IMR-90 (cell line): ENCODE data around the gene NPTN. TPM values are rescaled to one million over a fixed set of nuclear protein-coding genes. Genes with fewer than 3 reads are reported as not detected.

Source experiments
- ATAC-seq: fragments of 200-7000 bp; cut with Tn5 transposase; 2 replicates; pipeline ENCODE4 v1.9.1; 2020; ENCODE audit warnings: low read depth, mild to moderate bottlenecking, moderate library complexity
- BruUV-seq: library from RNA; stranded (reverse); fragments of 400-500 nt; replicated peaks from 2 replicates; lab custom pipeline; 2021; lab: Mats Ljungman, UMichigan
- CTCF ChIA-PET: fragments of 300-600 bp; formaldehyde crosslinking; extraction: SDS; loops from one replicate; lab custom pipeline; 2021; ENCODE audit warnings: antibody characterized with exemption; lab: Yijun Ruan, JAX
- POLR2A ChIA-PET: fragments of 300-600 bp; sonication (Branson Sonifier 250); formaldehyde crosslinking; loops from one replicate; lab custom pipeline; 2022; ENCODE audit warnings: antibody characterized with exemption; ENCODE audit not compliant: unreplicated experiment; lab: Charles Lee
- DNase-seq: peaks from one replicate; pipeline ENCODE4 v3.0.0; 2013
- H2AFZ ChIP-seq: replicated peaks from 2 replicates; pipeline ENCODE3; 2013; ENCODE audit warnings: low read length, mild to moderate bottlenecking; ENCODE audit not compliant: poor library complexity
- H2AK5ac ChIP-seq: 2 replicates; pipeline ENCODE4 v1.6.1; 2013; ENCODE audit warnings: low read depth, low read length, inconsistent platforms
- H2AK9ac ChIP-seq: replicated peaks from 2 replicates; pipeline ENCODE3; 2013; ENCODE audit warnings: mild to moderate bottlenecking, low read depth, low read length, moderate library complexity; ENCODE audit not compliant: poor library complexity
- H2BK120ac ChIP-seq: 2 replicates; pipeline ENCODE4 v1.6.1; 2013; ENCODE audit warnings: low read depth, low read length, inconsistent platforms
- H2BK15ac ChIP-seq: 3 replicates; pipeline ENCODE4 v1.6.1; 2013; ENCODE audit warnings: low read depth, low read length, inconsistent platforms
- H2BK20ac ChIP-seq: 2 replicates; pipeline ENCODE4 v1.6.1; 2013; ENCODE audit warnings: low read depth, mild to moderate bottlenecking, inconsistent platforms, low read length, moderate library complexity
- H2BK5ac ChIP-seq: 2 replicates; pipeline ENCODE4 v1.6.1; 2013; ENCODE audit warnings: mild to moderate bottlenecking, low read depth, low read length, inconsistent platforms; ENCODE audit not compliant: poor library complexity, severe bottlenecking
- H3K14ac ChIP-seq: replicated peaks from 2 replicates; pipeline ENCODE4 v1.6.1; 2013; ENCODE audit warnings: low read depth, low read length, inconsistent platforms
- H3K18ac ChIP-seq: 2 replicates; pipeline ENCODE4 v1.6.1; 2013; ENCODE audit warnings: low read depth, low read length, control low read depth
- H3K23ac ChIP-seq: 2 replicates; pipeline ENCODE4 v1.6.1; 2013; ENCODE audit warnings: low read depth, low read length, inconsistent platforms
- H3K27ac ChIP-seq: 2 replicates; pipeline ENCODE4 v1.5.1; 2013; ENCODE audit warnings: mild to moderate bottlenecking, control low read depth, low read length; ENCODE audit not compliant: insufficient read depth
- H3K27me3 ChIP-seq: 2 replicates; pipeline ENCODE4 v1.6.1; 2013; ENCODE audit warnings: low read length; ENCODE audit not compliant: control insufficient read depth, insufficient read depth
- H3K36me3 ChIP-seq: 2 replicates; pipeline ENCODE4 v1.6.1; 2013; ENCODE audit warnings: low read length, mixed read lengths; ENCODE audit not compliant: control insufficient read depth, insufficient read depth
- H3K4ac ChIP-seq: 2 replicates; pipeline ENCODE4 v1.6.1; 2013; ENCODE audit warnings: low read depth, low read length, inconsistent platforms
- H3K4me1 ChIP-seq: 2 replicates; pipeline ENCODE4 v1.6.1; 2013; ENCODE audit warnings: low read length, mixed read lengths; ENCODE audit not compliant: control insufficient read depth, insufficient read depth
- H3K4me2 ChIP-seq: 2 replicates; pipeline ENCODE4 v1.6.1; 2013; ENCODE audit warnings: low read depth, mild to moderate bottlenecking, control low read depth, low read length, moderate library complexity
- H3K4me3 ChIP-seq: 2 replicates; pipeline ENCODE4 v1.5.1; 2013; ENCODE audit warnings: low read depth, mild to moderate bottlenecking, control low read depth, low read length, moderate library complexity; ENCODE audit not compliant: insufficient read depth
- H3K56ac ChIP-seq: 2 replicates; pipeline ENCODE4 v1.6.1; 2013; ENCODE audit warnings: low read length, inconsistent platforms; ENCODE audit not compliant: insufficient read depth; ENCODE audit errors: extremely low read depth
- H3K79me1 ChIP-seq, 2 experiments: 2 replicates each; pipeline ENCODE4 v1.6.1; 2013; ENCODE audit warnings: low read length in 2 of 2, inconsistent platforms in 1 of 2, low read depth in 1 of 2
- H3K9ac ChIP-seq: 2 replicates; pipeline ENCODE4 v1.6.1; 2013; ENCODE audit warnings: low read depth, low read length, control low read depth
- H3K9me1 ChIP-seq: 2 replicates; pipeline ENCODE4 v1.6.1; 2013; ENCODE audit warnings: low read length, inconsistent platforms; ENCODE audit not compliant: insufficient read depth
- H3K9me3 ChIP-seq: 2 replicates; pipeline ENCODE4 v1.6.1; 2013; ENCODE audit warnings: low read length; ENCODE audit not compliant: control insufficient read depth, insufficient read depth
- H4K20me1 ChIP-seq: 2 replicates; pipeline ENCODE4 v1.6.1; 2013; ENCODE audit warnings: low read length, inconsistent platforms; ENCODE audit not compliant: insufficient read depth
- H4K5ac ChIP-seq: 2 replicates; pipeline ENCODE4 v1.6.1; 2013; ENCODE audit warnings: mild to moderate bottlenecking, low read depth, low read length, control low read depth
- H4K8ac ChIP-seq, 2 experiments: 2 replicates each; pipeline ENCODE4 v1.6.1; 2013; ENCODE audit warnings: low read depth in 2 of 2, low read length in 2 of 2, control low read depth in 1 of 2, inconsistent platforms in 1 of 2
- H4K91ac ChIP-seq: 2 replicates; pipeline ENCODE4 v1.6.1; 2013; ENCODE audit warnings: low read depth, low read length, inconsistent platforms; ENCODE audit not compliant: insufficient read depth
- CEBPB ChIP-seq: IDR thresholded peaks from 2 replicates; pipeline ENCODE4 v1.6.1; 2012; ENCODE audit warnings: low read depth, low read length, improper control_type of control experiment
- CHD1 ChIP-seq: IDR thresholded peaks from 2 replicates; pipeline ENCODE4 v1.6.1; 2012; ENCODE audit warnings: low read depth, low read length, improper control_type of control experiment
- MAZ ChIP-seq: IDR thresholded peaks from 2 replicates; pipeline ENCODE4 v1.6.1; 2012; ENCODE audit warnings: low read depth, mild to moderate bottlenecking, low read length, improper control_type of control experiment, moderate library complexity, borderline replicate concordance
- MXI1 ChIP-seq: IDR thresholded peaks from 2 replicates; pipeline ENCODE4 v1.6.1; 2012; ENCODE audit warnings: low read depth, mild to moderate bottlenecking, low read length, moderate library complexity, borderline replicate concordance
- RAD21 ChIP-seq: IDR thresholded peaks from 2 replicates; pipeline ENCODE4 v1.6.1; 2012; ENCODE audit warnings: low read length, improper control_type of control experiment
- SMC3 ChIP-seq: fragments of 150-350 bp; IDR thresholded peaks from 2 replicates; pipeline ENCODE4 v1.6.1; 2016; ENCODE audit warnings: low read depth, mild to moderate bottlenecking, antibody characterized with exemption, low read length, moderate library complexity
- WGBS, 2 experiments: methylation state at CpG; one replicate each; pipeline versions ENCODE4 v1.1.5 to v1.1.7; 2013; ENCODE audit warnings: missing lambda C conversion rate in 2 of 2; ENCODE audit not compliant: insufficient read length in 1 of 2; ENCODE audit errors: extremely low coverage in 2 of 2; 5-methylcytosine and 5-hydroxymethylcytosine counted together
- dilution Hi-C: fragments of 300-500 bp; cut with HindIII; formaldehyde crosslinking; loops from one replicate; pipeline ENCODE4 v1.14.3; 2018; ENCODE audit warnings: low sequenced_read_pairs; ENCODE audit not compliant: unreplicated experiment
- in situ Hi-C: fragments of 300-500 bp; cut with MboI; formaldehyde crosslinking; loops from 3 replicates; pipeline ENCODE4 v1.14.3; 2019; ENCODE audit warnings: low sequenced_read_pairs, inconsistent platforms, mixed read lengths
- intact Hi-C: fragments of 100-400 bp; cut with micrococcal nuclease; formaldehyde crosslinking; loops from 2 replicates; pipeline ENCODE4 v1.10.0; 2022
- polyA plus RNA-seq, 3 experiments: library from polyadenylated mRNA; depleted of rRNA; stranded (reverse); fragments of >200 nt; gene quantifications; 2 replicates each; pipeline ENCODE4 v1.2.3, GENCODE V29; 2012; ENCODE audit warnings: low replicate concordance in 1 of 3
- total RNA-seq: library from RNA; depleted of rRNA; stranded (reverse); fragments of >200 nt; gene quantifications from 2 replicates; pipeline ENCODE4 v1.2.3, GENCODE V29; 2012

Gene NPTN
- total and polyA plus RNA-seq, 2 of the 4 experiments (the other 2 are of a cell fraction): 171 to 329 TPM

DNA sequence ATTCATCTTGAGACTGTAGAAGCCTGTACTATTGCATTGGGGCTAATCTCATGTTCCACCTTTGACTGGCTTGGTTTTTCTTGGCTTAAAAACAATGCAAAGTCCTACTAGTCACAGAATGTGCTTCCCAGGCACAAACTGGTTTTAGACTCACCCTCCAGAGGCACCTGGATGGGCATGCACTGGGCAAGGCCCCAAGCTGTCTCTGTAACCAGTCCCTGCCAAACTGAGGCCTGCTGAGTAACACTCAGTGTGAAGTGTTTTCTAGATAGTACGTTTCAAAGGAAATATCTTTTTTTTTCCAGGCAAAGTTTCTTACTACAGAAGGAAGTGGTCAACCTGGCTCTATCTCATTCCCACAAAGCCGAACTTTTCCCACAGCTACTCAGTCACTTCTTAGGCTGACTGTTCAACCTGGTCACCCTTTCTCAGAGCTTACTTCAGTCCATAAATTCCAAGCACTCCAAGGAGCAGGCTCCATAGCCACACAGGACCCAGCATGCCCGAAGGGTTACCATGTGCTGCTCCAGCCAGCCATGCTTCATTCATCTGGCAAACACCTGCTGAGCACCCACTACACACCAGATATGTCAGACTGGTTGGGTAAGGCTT lies 57.4 kb downstream of the NPTN start:
- Histone ChIP-seq H3K27ac (no peak overlapping the region), H3K4me2 (no peak overlapping the region), H4K5ac (no peak overlapping the region), H3K9ac (no peak overlapping the region), H3K23ac (no peak overlapping the region), H3K79me1 (peaks cover 18 to 50% of the 10 kb centered on the region in 2 experiments), H3K36me3 (peaks cover 33% of the 10 kb centered on the region), H2BK5ac (no peak overlapping the region), H2BK120ac (no peak overlapping the region), H4K8ac (no peak overlapping the region), H3K27me3 (no peaks in the 10 kb centered on the region), H2BK20ac (no peak overlapping the region), H3K14ac (no peak overlapping the region), H3K4me1 (peaks cover 5% of the 10 kb centered on the region), H3K4me3 (no peak overlapping the region), H2BK15ac (no peak overlapping the region), H3K9me3 (no peaks in the 10 kb centered on the region), H3K56ac (no peak overlapping the region), H3K9me1 (peaks cover 7% of the 10 kb centered on the region; the same call in 1 of the 2 replicates), H3K4ac (no peak overlapping the region), H2AK9ac (no peak overlapping the region), H4K20me1 (peaks cover 14% of the 10 kb centered on the region), H4K91ac (no peak overlapping the region), H3K18ac (no peak overlapping the region), H2AK5ac (no peak overlapping the region), H2AFZ (no peak overlapping the region)
- dilution Hi-C loops: no loop called here
- POLR2A ChIA-PET: no interaction called here
- CTCF ChIA-PET: no interaction called here
- ATAC-seq (no peak), DNase-seq (peak; percentile 58)
- in situ Hi-C loops: no loop called here
- no TSS peak for BruUV-seq
- TF ChIP-seq MAZ (no peak), SMC3 (no peak), CHD1 (no peak), MXI1 (0 out of 2 replicates have a peak, but pooled peaks have one; percentile 20), RAD21 (no peak), CEBPB (no peak)
- WGBS, 2 experiments: 100% methylated on average over 1 of the region's 3 CpGs; no CpG with 5 or more reads in 1 of the 2 experiments
- intact Hi-C loops: no loop called here
